Measurements from ENCODE around the gene ITGAD. TPM values are rescaled to one million over a fixed set of nuclear protein-coding genes. Genes with fewer than 3 reads are reported as not detected.

The ITGAD gene
- total and polyA plus RNA-seq, 2 of the 13 experiments (the other 11 are each of a cell fraction or from before 2014, with no cell fraction given) = not detected

DNA sequence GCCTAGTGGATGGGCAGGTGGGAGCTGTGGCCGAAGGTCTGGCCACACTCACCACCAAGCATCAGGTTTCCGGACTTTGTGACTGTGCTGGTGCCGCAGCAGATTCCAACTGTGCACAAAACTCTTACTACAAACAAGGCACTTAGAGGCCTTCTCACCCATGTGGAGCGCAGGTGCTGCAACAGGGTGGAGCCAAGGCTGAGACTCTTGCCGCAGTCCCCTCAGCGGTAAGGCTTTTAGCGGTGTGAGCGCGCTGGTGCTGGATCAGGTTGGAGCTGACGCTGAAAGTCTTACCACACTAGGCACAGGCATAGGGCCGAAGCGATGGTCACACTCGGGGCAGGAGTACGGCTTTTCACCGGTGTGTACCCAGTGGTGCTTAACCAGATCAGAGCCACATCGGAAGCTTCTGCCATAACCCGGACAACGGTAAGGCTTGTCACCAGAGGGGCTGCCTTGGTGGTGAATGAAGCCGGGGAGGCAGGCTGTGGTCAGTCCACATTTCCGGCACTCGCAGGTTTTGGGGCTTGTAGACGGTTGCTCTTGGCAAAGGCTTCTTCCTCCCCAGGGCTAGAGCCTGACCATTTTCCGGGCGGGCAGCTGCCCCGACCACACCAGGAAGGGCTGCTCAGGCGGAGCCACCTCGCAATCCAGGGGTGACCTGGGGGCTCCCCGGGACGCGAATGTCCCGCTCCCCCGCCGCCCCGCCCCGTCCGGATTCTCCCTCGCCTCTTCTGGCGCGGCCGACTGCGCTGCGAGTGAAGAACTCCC lies 65.1 kb downstream of the ITGAD start (continued):
- TF ChIP-seq, protein P1, sequence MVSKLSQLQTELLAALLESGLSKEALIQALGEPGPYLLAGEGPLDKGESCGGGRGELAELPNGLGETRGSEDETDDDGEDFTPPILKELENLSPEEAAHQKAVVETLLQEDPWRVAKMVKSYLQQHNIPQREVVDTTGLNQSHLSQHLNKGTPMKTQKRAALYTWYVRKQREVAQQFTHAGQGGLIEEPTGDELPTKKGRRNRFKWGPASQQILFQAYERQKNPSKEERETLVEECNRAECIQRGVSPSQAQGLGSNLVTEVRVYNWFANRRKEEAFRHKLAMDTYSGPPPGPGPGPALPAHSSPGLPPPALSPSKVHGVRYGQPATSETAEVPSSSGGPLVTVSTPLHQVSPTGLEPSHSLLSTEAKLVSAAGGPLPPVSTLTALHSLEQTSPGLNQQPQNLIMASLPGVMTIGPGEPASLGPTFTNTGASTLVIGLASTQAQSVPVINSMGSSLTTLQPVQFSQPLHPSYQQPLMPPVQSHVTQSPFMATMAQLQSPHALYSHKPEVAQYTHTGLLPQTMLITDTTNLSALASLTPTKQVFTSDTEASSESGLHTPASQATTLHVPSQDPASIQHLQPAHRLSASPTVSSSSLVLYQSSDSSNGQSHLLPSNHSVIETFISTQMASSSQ (IDR thresholded peaks at IDR 0.05; ENCODE audit: low read depth) = 0 out of 2 replicates have a peak, but pooled peaks have one; percentile 33
- TF ChIP-seq, protein P1 (CRISPR knock-in tag; IDR thresholded peaks at IDR 0.05; ENCODE audit: borderline replicate concordance) = peak; percentile 76; the same call in 1 of the 2 replicates
- TF ChIP-seq ZNF614 (CRISPR knock-in tag; IDR thresholded peaks at IDR 0.05; ENCODE audit: borderline replicate concordance) = peak; percentile 97
- no peak for TF ChIP-seq ZNF569 (CRISPR knock-in tag; IDR thresholded peaks at IDR 0.05; ENCODE audit: borderline replicate concordance)
- peak; percentile 54 for TF ChIP-seq RBM39 (IDR thresholded peaks at IDR 0.05; ENCODE audit: low read depth, low read length, poor library complexity, severe bottlenecking)
- TF ChIP-seq KAT2B (IDR thresholded peaks at IDR 0.05; ENCODE audit: borderline replicate concordance, low read depth, low read length) = no peak
- TF ChIP-seq PTBP1 (IDR thresholded peaks at IDR 0.05; ENCODE audit: low read depth, low read length, poor library complexity, severe bottlenecking) = no peak
- peak; percentile 49; the same call in 1 of the 2 replicates for TF ChIP-seq ZNF263 (CRISPR knock-in tag; IDR thresholded peaks at IDR 0.05)
- TF ChIP-seq ZNF274 (CRISPR knock-in tag; IDR thresholded peaks at IDR 0.05) = peak; percentile 91
- peak; percentile 87 for TF ChIP-seq ZNF646 (CRISPR knock-in tag; IDR thresholded peaks at IDR 0.05)
- TF ChIP-seq MED1 (CRISPR knock-in tag; IDR thresholded peaks at IDR 0.05) = peak; percentile 90
- TF ChIP-seq SMARCC2 (IDR thresholded peaks at IDR 0.05) = no peak
- TF ChIP-seq ZNF282 (IDR thresholded peaks at IDR 0.05; ENCODE audit: partially characterized antibody) = no peak
- peak; percentile 80 for TF ChIP-seq ISL2 (CRISPR knock-in tag; IDR thresholded peaks at IDR 0.05)
- no peak; the same call in 1 of the 2 replicates for TF ChIP-seq REXO4 (CRISPR knock-in tag; IDR thresholded peaks at IDR 0.05; ENCODE audit: borderline replicate concordance)

Measured in HepG2 (cell line).